Thymus (tissue), 11 donors: ENCODE results near the gene SARDH. TPM values are rescaled to one million over a fixed set of nuclear protein-coding genes. Genes with fewer than 3 reads are reported as not detected.
"Not testable (repeated sequence)": the region's sequence is repeated elsewhere in the genome, so short reads cannot be mapped to it uniquely, and the experiment has no call there.

Experiments
- DNase-seq, 9 donors: peaks; one replicate each; pipeline ENCODE4 v3.0.0-alpha.2; 2013; ENCODE audit warnings: low spot score in 9 of 9, low read depth in 6 of 9, missing footprints in 1 of 9
- H3K27ac ChIP-seq, 2 donors: one replicate each; pipeline ENCODE4 v1.5.1; 2013; ENCODE audit warnings: control low read depth in 1 of 2, low read depth in 1 of 2, low read length in 1 of 2, mild to moderate bottlenecking in 1 of 2, moderate library complexity in 1 of 2
- H3K27me3 ChIP-seq, 2 donors: one replicate each; pipeline ENCODE4 v1.5.1; 2013; ENCODE audit warnings: low read length in 1 of 2; ENCODE audit not compliant: control insufficient read depth in 2 of 2, insufficient read depth in 1 of 2
- H3K36me3 ChIP-seq, 2 donors: one replicate each; pipeline ENCODE4 v1.5.1; 2013; ENCODE audit warnings: low read length in 1 of 2, mild to moderate bottlenecking in 1 of 2, moderate library complexity in 1 of 2; ENCODE audit not compliant: control insufficient read depth in 2 of 2, insufficient read depth in 2 of 2
- H3K4me1 ChIP-seq, 2 donors: one replicate each; pipeline ENCODE4 v1.5.1; 2013; ENCODE audit warnings: low read length in 2 of 2; ENCODE audit not compliant: control insufficient read depth in 2 of 2, insufficient read depth in 2 of 2
- H3K4me3 ChIP-seq, 2 donors: one replicate each; pipeline ENCODE4 v1.5.1; 2013; ENCODE audit warnings: low read length in 2 of 2, control low read depth in 1 of 2, mild to moderate bottlenecking in 1 of 2
- H3K9me3 ChIP-seq, 2 donors: one replicate each; pipeline ENCODE4 v1.5.1; 2013; ENCODE audit warnings: low read length in 1 of 2, mild to moderate bottlenecking in 1 of 2; ENCODE audit not compliant: control insufficient read depth in 2 of 2, insufficient read depth in 1 of 2
- WGBS: extraction: QIAGEN DNeasy Blood & Tissue Kit; methylation state at CpG from one replicate; pipeline ENCODE4 v1.1.7; 2013; 5-methylcytosine and 5-hydroxymethylcytosine counted together
- polyA plus RNA-seq: library from polyadenylated mRNA; stranded (reverse); fragments of 200-250 nt; gene quantifications from one replicate; pipeline ENCODE4 v1.2.3, GENCODE V29; 2013
- total RNA-seq: library from RNA; stranded (reverse); fragments of 120-200 nt; gene quantifications from one replicate; pipeline ENCODE4 v1.2.4, GENCODE V29; 2013
- donor health status: healthy.

The SARDH gene
- total and polyA plus RNA-seq, 2 donors, result 5.4 to 13.1 TPM

GRCh38 chr9:133632806-133633680, 105.1 kb downstream of the SARDH start:
- no peak for DNase-seq
- H3K27ac ChIP-seq, result no peak overlapping the region
- no peaks in the 10 kb centered on the region for H3K9me3 ChIP-seq
- peaks cover 17 to 39% of the 10 kb centered on the region in 2 donors for H3K4me1 ChIP-seq
- 71% methylated on average over 27 of the region's 27 CpGs for WGBS
- H3K36me3 ChIP-seq, result no peaks in the 10 kb centered on the region
- H3K4me3 ChIP-seq, result no peak overlapping the region
- peaks cover 0 to 22% of the 10 kb centered on the region in 2 donors for H3K27me3 ChIP-seq

GRCh38 chr9:133631111-133631510, 107.0 kb downstream of the SARDH start:
- Histone ChIP-seq H3K4me3 (no peak overlapping the region), H3K36me3 (no peaks in the 10 kb centered on the region), H3K9me3 (no peaks in the 10 kb centered on the region), H3K27ac (no peak overlapping the region), H3K27me3 (peaks cover 0 to 14% of the 10 kb centered on the region in 2 donors), H3K4me1 (peaks cover 17 to 39% of the 10 kb centered on the region in 2 donors)
- no peak for DNase-seq
- 97% methylated on average over 12 of the region's 12 CpGs for WGBS

DNA sequence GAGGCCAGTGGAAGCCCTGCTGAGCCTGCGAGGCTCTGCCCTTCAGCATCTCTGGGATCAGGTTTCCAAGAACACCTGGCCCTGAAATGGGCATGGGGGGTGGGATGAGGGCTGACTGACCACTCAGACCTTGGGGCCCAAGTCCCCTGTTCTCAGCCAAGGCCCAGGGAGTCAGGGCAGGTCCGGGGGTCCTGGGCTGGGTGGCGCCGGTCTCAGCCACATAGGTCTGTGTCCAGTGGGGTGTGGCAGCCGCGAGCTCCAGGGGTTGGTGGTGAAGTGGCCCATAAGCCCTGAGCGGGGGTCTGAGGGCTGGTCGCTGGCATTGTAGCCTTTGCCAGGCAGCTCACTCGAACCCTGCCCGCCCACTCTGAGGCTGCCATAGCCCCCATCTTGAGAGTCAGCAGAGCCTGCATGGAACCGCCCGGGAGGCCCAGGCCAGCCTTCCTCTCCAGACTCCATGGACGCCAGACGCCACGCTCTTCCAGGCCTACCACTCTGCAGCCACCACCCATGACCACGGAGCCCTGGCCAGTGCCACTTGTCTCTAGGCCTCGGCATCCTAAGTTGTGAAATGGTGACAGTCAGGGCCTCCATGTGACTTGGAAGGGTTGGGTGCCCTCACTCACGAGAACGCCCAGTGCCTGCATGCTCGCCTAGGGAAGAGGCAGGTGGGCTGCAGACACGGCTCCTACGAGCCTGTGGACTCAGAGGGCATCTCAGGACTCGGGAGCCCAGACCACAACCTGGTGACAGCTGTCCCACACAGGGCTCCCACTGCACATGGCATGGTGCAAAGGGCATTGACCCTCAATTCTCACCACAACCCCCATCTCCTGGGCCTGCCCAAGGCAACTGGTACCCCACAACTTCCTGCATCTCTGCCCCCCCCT, 108.7 kb downstream of the SARDH start:
- Histone ChIP-seq H3K27ac (no peak overlapping the region), H3K4me1 (peaks cover 14 to 25% of the 10 kb centered on the region in 2 donors), H3K9me3 (peaks cover 1 to 6% of the 10 kb centered on the region in 2 donors), H3K27me3 (peaks cover 0 to 9% of the 10 kb centered on the region in 2 donors), H3K4me3 (no peak overlapping the region), H3K36me3 (no peaks in the 10 kb centered on the region)
- no peak for DNase-seq
- 95% methylated on average over 23 of the region's 23 CpGs for WGBS

DNA sequence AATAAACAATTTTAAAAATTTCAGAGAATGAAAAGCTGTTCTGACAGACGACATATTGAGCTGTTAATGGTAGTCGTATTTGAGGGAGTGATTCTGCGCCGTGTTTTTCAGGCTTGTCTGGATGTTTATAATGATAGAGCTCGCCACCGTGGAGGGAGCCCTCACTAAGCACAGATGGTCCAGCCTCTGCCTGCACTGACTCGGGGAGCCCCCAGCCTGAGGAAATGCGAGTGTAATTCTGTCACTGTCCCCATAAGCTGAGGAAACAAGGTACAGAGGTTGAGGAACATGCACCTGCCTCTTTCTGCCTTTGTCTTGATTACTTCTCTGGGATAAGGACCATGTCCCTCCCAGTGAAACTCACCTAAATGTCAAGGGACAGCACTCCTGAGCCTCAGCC, 109.4 kb downstream of the SARDH start:
- H3K4me1 ChIP-seq, result peaks cover 6 to 18% of the 10 kb centered on the region in 2 donors
- H3K9me3 ChIP-seq, result peaks cover 1 to 6% of the 10 kb centered on the region in 2 donors
- no peak overlapping the region for H3K27ac ChIP-seq
- 84% methylated on average over 8 of the region's 8 CpGs for WGBS
- H3K4me3 ChIP-seq, result no peak overlapping the region
- no peak for DNase-seq
- no peaks in the 10 kb centered on the region for H3K36me3 ChIP-seq
- H3K27me3 ChIP-seq, result peaks cover 0 to 9% of the 10 kb centered on the region in 2 donors

GRCh38 chr9:133627341-133627740, 110.8 kb downstream of the SARDH start:
- Histone ChIP-seq H3K4me1 (peaks cover 0 to 8% of the 10 kb centered on the region in 2 donors), H3K36me3 (no peaks in the 10 kb centered on the region), H3K9me3 (peaks cover 1 to 6% of the 10 kb centered on the region in 2 donors), H3K4me3 (no peak overlapping the region), H3K27ac (no peak overlapping the region), H3K27me3 (peaks cover 0 to 8% of the 10 kb centered on the region in 2 donors)
- WGBS, result 86% methylated on average over 3 of the region's 3 CpGs
- no peak for DNase-seq

DNA sequence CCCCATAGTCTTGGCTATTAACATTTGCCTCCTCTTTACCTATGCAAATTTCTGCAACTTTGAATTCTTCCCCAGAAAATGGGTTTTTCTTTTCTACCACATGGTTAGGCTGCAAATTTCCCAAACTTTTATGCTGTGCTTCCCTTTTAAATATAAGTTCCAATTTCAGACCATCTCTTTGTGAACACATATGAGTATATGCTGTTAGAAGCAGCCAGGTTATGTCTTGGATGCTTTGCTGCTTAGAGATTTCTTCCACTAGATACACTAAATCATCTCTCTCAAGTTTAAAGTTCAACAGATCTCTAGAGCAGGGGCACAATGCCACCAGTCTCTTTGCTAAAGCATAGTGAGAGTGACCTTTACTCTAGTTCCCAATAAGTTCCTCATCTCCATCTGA, 112.1 kb downstream of the SARDH start:
- not testable (repeated sequence) for H3K36me3 ChIP-seq, H3K9me3 ChIP-seq, H3K4me1 ChIP-seq, H3K27me3 ChIP-seq, DNase-seq, H3K4me3 ChIP-seq, H3K27ac ChIP-seq

DNA sequence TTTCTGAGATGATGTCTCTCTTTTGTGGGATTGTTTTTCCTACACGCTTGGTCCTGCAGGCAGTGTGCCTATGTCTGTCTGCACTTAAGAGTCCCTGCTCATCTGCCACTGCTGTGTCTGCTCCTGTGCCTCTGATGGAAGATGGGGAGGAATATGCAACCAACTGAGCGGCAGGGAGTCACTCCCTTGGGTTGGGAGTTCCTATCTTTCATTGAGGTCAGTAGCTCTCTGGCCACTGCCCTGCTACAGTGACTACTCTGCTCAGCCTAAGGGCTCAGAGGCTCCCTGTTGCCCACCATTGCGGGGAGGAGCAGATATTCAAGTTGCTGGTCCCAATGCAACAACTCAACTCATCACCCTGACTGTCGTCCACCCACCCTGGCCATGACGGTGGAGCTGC, 115.6 kb downstream of the SARDH start:
- no peak for DNase-seq
- Histone ChIP-seq H3K9me3 (peaks cover 1 to 6% of the 10 kb centered on the region in 2 donors), H3K27me3 (peaks cover 0 to 12% of the 10 kb centered on the region in 2 donors), H3K4me3 (no peak overlapping the region), H3K4me1 (peaks cover 9 to 21% of the 10 kb centered on the region in 2 donors), H3K36me3 (no peaks in the 10 kb centered on the region), H3K27ac (no peak overlapping the region)
- WGBS, result 78% methylated on average over 5 of the region's 5 CpGs

DNA sequence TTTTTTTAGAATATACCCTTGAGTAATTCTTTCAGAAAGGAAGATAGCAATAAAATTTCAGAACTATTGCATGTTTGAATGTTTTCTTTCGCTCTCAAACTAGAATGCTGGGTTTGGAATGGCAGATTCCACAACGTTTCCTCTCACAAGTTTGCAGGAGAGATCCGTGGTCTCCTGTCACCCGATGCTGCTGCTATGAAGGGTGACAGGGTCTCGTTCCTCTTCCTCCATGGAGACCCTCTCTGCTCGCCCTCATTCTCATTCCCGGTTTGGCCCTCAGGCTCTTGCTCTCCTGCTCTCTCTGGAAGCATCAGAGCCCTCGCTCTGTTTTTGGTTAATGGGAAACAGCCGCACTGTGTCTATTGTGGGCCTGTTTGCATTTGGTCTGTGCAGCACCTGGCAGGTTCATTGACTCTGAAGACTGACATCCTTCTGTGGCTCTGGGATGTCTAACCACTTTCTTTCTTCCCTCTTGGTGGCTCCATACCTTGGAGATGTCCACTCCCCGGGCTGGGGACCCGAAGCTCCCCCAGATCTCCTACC, 116.4 kb downstream of the SARDH start:
- Histone ChIP-seq H3K27ac (no peak overlapping the region), H3K27me3 (peaks cover 0 to 18% of the 10 kb centered on the region in 2 donors), H3K9me3 (peaks cover 1 to 6% of the 10 kb centered on the region in 2 donors), H3K4me3 (no peak overlapping the region), H3K36me3 (no peaks in the 10 kb centered on the region), H3K4me1 (peaks cover 9 to 21% of the 10 kb centered on the region in 2 donors)
- no peak for DNase-seq
- WGBS, result 86% methylated on average over 11 of the region's 11 CpGs
